Measurements from ENCODE around the gene HMG20B.

HMG20B gene

GRCh38 chr19:3544742-3545668, 27.7 kb upstream of the HMG20B start:
- DNase-seq (ENCODE audit: insufficient read length, low spot score) (peak; percentile 87), FAIRE-seq (no peak)
- peak; percentile 72 for TF ChIP-seq CTCF (IDR thresholded peaks at IDR 0.05; ENCODE audit: insufficient read depth, missing control alignments)

GRCh38 chr19:3545669-3546034, 27.1 kb upstream of the HMG20B start:
- no peak for TF ChIP-seq CTCF (IDR thresholded peaks at IDR 0.05; ENCODE audit: insufficient read depth, missing control alignments)
- no peak for FAIRE-seq
- no peak for DNase-seq (ENCODE audit: insufficient read length, low spot score)

DNA sequence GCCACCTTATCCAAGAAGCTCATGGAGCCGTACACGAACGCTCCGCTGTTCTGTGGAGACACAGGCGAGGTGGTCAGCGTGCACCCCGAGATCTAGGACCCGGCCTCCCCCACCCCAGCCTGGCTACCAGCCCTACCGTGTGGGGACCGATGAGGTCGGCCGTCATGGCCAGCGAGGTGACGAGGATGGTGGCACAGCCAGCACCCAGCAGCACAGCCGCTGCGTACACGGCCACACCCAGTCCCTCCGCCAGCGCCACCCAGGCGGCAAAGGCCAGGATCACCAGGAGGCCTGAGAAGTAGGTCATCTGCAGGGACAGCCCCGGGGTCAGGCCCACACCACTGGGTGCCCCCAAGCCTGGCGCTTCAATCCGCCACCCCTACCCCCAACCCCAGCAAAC, 26.6 kb upstream of the HMG20B start:
- DNase-seq (ENCODE audit: insufficient read length, low spot score) (no peak), FAIRE-seq (no peak)
- TF ChIP-seq CTCF (IDR thresholded peaks at IDR 0.05; ENCODE audit: insufficient read depth, missing control alignments): no peak

DNA sequence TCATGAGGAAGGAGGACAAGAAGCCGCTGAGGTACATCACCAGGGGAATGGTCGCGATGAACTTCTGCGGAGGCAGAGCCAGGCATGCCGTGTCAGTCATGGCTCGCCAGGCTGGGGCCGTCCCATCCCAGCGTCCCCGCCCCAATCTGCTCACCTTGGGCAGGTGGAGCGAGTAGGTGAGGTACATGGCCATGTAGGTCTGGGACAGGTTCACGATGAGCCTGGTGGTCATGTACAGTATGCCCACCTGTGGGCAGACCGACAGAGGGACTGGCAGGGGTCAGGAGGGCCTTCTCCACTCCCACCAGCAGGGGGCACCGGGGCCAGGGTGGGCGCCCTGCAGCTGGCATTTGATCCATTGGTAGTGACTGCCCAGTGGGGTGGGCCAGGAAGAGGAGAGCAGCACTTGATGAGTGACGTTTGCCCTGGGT, 25.4 kb upstream of the HMG20B start:
- DNase-seq (ENCODE audit: insufficient read length, low spot score) (no peak), FAIRE-seq (no peak)
- peak; percentile 14 for TF ChIP-seq CTCF (IDR thresholded peaks at IDR 0.05; ENCODE audit: insufficient read depth, missing control alignments)

GRCh38 chr19:3547767-3548282, 24.9 kb upstream of the HMG20B start:
- DNase-seq (ENCODE audit: insufficient read length, low spot score) (no peak), FAIRE-seq (no peak)

DNA sequence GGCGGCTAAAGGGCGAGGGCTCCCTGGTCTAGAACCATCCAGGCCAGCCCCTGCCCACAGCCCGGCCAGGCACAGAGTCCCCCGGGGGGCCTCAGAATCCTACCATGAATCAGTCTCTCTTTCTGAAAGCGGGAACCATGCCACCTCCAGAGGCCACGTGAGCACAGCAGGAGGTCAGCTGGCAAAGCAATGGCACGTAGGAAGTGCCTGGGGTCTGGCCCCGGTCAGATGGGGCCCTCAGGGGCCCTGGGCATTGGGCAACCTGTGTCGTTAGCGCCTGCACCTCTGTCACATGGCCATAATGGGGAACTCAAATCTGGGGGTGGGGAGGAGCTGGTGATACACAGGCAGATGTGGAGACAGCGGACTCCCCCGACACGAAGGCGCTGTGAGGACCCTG, 24.1 kb upstream of the HMG20B start:
- no peak for FAIRE-seq

More at GRCh38 chr19:3547767-3548282, 24.9 kb upstream of the HMG20B start:
- no peak for TF ChIP-seq CTCF (IDR thresholded peaks at IDR 0.05; ENCODE audit: insufficient read depth, missing control alignments)

More for the DNA sequence above, 24.1 kb upstream of the HMG20B start:
- no peak for TF ChIP-seq CTCF (IDR thresholded peaks at IDR 0.05; ENCODE audit: insufficient read depth, missing control alignments)
- DNase-seq (ENCODE audit: insufficient read length, low spot score): no peak
